T follicular helper cell (primary cell): ENCODE measurements around the gene STYXL1.

Experiments
- DNase-seq: peaks from one replicate; pipeline ENCODE4 v3.0.0-alpha.2; 2020; ENCODE audit warnings: low read depth

Gene STYXL1

DNA sequence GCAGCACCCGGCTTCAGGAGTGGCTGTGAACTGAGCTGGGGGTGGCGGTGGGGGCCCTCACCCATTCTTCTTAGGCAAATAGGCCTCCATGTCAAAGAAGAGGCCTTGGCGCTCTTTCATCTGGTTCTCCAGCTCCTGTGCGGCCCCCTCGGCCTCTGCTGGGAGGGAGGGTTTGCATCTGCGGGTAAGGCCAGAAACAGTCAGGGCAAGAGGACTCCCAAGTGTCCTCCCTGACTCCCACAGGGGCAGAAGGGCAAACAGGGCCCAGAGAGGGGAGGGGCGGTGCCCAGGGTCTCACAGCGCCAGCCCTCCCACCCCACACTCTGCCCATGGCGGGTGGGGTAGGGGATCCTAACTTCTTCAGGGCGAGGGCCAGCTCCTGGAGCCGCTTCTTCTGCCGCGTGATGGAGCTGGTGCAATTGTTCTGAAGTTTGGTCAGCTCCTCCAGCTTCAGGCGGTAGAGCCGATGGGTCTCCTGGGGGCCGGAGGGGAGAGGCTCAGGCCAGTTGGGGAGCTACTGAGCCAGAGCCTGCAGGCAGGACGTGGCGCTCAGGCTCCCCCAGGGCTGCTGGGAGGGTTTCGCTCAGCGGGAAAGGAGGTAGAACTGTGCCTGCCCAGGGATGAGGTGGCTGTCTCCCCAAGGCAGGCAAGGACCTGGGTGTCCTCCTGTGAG, 55.6 kb downstream of the STYXL1 start:
- no peak for DNase-seq

DNA sequence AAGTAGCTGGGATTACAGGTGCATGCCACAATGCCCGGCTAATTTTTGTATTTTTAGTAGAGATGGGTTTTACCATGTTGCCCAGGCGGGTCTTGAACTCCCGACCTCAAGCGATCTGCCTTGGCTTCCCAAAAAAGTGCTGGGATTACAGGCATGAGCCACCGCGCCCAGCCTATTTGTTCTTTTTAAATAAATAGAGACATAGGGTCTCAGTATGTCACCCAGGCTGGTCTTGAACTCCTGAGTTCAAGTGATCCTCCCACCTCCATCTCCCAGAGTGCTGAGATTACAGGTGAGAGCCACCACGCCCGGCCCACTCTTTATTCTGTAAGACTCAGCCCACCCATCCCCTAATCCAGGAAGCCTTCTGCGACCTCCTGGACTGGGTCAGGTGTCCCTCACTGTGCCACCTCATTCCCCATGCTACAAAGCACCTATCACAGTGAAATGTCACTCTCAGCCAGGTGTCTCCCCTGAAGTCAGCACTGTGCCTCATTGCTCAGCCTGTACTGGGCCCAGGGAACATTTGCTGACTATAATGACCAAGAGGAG, 56.2 kb downstream of the STYXL1 start:
- DNase-seq: no peak

DNA sequence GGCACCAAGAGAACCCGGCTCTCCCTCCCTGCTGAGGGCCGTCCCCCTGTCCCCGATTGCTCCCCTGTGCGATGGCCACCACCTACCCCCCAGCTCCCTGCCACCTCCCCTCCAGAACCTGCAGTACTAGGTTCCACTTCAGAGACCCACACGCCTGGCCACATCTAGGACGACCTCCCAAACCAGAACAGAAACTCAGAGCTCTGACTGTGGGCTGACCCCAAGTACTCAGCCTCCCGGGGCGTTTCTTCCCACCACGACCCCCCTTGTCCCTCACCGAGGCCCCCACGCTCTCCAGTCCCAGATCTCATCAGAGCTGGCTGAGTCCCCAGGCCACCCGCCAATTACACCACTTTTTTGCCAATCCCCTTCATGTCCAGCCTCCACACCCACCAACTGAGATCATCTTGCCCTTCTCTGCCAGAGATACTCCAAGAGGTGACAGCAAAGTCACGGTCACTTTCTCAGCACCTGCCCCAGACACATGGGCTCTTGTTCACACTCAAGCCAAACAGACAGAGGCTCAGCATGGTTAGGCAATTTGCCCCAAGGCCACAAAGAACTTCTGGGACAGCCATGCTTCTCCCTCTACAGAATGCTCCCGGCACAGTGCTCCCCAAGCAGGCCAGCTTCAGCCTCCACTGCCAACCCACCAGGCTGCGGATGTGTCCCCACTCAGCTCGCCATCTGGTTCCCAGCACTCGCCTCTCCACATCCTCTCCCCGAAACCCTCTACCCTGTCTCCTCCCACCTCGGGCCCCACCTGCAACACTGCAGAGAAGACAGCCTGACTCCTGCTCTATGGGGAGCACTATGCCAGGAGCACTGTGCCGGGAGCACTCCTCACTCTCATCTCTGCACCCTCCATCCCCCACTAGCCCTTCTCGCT, 58.1 kb downstream of the STYXL1 start:
- no peak for DNase-seq

DNA sequence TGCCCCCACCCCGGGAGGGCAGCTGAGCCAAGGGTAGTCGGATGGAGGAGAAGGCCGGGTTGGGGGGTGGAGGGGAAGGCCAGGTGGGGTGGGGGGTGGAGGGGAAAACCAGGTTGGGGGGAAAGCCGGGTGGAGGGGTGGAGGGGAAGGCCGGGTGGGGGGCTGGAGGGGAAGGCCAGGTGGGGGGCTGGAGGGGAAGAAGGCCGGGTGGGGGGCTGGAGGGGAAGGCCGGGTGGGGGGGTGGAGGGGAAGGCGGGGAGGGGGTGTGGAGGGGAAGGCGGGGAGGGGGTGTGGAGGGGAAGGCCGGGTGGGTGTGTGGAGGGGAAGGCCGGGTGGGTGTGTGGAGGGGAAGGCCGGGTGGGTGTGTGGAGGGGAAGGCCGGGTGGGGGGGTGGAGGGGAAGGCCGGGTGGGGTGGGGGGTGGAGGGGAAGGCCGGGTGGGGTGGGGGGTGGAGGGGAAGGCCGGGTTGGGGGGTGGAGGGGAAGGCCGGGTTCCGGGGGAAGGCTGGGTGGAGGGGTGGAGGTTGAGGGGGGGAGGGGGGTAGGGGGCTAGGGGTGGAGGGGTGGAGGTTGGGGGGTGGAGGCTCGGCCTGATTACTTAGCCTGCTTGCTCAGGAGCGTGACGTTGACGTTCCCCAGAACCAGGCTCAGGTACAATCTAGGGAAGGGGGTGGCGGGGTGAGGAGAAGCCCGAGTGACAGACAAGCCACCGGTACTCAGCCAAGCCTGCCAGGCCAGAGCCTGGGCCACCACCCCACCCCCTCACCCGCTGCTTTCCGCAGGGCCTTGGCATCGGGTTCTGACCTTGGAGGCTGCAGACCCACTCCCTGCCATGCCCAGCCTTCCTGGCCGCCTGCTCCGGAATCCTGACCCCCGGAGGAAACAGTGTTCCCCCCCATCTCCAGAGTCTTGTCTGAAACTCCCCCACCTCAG, 59.0 kb downstream of the STYXL1 start:
- DNase-seq: no peak

DNA sequence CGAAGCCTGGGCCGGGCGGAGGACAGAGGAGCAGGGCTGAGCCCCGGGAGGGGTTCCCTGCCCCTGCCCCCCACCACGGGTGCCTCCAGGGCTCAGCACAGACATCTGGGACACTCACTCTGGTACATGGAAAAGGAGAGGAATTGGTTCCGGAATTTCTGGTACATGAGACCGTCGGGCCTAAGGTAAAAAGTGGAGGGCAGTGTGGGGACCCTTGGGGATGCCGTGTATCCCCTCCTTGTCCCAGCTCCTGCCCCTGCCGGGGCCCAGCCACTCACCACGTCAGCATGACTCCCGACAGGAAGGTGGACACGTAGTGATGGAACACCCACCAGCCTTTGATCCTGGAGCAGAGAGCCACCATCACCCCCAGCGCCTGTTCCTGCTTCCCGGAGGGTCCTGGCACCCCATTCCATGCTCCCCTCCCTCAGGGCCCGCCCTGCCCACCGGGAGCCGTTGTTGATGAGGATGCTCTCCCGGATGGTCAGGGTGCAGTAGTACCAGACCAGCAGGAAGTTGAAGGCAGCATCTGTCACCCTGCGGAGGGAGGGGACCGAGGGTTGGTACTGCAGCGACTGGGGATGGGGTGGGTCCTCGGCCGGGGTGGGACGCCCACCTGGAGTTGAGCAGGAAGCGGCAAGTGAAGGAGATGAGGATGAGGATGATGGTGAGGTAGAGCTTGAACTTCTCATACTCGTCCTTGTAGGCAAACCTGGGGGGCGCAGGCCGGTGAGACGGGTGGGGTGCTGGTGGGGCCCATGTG, 59.8 kb downstream of the STYXL1 start:
- DNase-seq: no peak

DNA sequence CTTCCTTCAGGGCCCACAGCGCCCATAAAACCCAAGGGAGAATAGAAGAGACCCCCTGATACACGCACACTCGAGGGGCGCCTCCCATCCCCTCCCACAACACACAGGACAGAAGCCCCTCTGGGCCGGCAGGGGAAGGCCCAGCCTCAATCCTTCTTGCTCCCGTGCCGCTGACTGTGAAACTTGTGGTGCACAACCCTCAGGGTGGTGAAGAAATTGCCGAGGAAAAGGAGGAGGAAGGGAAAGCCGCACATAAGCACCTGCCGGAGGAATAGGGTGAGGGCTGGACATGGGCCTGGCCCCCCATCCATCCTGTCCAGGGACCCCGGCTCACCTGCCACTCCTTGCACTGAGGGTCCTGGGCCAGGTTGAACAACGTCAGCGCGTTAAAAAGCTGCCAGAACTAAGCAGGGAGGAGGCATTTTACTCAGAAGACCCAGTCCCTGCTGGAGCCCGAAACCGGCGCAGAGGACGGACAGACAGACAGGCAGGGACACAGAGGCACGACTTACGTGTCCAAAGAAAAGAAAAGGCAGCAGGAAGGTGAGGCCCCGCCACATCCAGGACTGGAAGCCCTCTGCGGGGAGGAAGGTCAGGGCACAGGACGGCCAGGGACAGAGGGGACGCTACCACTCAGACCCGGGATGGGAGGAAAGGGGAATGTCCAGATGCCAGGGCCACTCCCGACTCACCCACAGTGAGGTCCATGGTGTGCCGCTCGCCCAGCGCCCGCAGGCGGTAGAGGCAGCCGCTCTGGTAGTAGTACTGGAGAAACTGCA, 60.6 kb downstream of the STYXL1 start:
- DNase-seq: no peak

DNA sequence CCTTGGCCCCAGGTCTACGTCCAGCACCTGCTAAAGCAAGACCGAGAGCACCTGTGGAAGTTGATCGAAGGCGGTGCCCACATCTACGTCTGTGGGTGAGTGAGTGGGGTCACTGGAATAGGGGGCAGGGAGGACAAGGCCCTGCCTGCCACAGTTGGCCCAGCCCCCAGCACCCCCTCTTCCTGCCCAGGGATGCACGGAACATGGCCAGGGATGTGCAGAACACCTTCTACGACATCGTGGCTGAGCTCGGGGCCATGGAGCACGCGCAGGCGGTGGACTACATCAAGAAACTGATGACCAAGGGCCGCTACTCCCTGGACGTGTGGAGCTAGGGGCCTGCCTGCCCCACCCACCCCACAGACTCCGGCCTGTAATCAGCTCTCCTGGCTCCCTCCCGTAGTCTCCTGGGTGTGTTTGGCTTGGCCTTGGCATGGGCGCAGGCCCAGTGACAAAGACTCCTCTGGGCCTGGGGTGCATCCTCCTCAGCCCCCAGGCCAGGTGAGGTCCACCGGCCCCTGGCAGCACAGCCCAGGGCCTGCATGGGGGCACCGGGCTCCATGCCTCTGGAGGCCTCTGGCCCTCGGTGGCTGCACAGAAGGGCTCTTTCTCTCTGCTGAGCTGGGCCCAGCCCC, 61.5 kb downstream of the STYXL1 start:
- DNase-seq: no peak

DNA sequence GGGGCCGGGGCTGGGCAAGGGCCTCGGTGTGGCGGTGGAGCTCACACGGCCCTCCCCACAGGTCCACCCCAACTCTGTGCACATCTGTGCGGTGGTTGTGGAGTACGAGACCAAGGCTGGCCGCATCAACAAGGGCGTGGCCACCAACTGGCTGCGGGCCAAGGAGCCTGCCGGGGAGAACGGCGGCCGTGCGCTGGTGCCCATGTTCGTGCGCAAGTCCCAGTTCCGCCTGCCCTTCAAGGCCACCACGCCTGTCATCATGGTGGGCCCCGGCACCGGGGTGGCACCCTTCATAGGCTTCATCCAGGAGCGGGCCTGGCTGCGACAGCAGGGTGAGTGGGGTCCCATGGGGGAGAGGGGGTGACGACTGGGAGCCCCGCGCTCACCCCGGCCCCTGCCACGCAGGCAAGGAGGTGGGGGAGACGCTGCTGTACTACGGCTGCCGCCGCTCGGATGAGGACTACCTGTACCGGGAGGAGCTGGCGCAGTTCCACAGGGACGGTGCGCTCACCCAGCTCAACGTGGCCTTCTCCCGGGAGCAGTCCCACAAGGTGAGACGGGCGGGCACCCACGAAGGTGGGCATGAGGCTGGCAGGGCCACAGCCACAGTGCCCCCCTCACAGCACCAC, 62.2 kb downstream of the STYXL1 start:
- DNase-seq: no peak

DNA sequence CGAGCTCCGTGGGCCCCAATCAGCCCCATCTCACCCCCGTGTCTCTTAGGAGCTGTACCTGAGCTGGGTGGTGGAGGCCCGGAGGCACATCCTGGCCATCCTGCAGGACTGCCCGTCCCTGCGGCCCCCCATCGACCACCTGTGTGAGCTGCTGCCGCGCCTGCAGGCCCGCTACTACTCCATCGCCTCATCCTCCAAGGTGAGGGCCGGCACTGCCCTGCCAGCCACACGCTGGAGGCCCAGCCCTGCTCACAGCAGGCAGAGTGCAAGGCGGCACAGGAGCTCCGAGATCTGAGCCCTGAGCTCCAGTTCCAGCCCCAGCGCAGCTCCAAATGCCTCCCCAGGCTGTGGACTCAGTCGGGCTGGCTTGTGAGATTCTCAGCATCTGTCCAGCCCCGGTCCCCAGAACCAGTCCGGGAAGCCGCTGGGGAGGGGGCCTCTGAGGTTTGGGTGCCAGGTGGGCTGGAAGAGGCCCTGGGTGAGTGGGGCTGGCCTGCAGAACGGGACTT, 62.7 kb downstream of the STYXL1 start:
- DNase-seq: no peak

DNA sequence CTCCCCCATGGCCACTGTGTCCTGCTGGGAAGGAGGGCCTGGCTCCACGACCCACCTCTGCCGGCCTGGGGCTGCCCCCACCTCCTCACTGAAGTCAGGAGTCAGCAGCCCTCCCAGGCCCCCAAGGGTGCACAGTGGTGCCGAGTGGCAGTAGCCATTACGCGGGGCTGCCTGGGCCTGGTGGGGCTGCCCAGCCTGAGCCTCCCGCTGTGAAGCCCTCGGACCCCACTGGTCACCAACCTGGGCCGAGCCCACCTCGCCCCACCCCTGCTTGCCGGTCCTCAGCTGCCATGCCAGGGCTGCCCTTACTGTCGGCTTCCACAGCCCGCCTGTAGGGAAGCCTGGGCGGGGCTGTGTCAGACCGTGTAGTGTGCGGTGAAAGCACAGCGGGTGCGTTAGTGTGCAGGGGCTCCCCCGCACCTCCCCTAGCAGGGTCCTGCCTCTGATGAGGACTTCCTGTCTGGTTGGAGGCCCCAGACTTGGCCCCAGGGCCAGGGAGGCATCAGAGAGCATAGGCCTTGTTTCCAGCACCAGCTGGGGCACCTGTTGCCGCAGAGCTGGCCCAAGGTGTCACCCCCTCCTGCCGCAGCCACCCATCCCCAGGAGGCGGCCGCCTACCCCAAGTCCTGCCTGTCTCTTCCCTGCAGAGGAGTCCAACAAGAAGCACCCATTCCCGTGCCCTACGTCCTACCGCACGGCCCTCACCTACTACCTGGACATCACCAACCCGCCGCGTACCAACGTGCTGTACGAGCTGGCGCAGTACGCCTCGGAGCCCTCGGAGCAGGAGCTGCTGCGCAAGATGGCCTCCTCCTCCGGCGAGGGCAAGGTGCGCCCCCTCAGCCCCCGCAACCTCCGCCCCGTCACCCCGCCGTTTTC, 63.4 kb downstream of the STYXL1 start:
- DNase-seq: no peak

DNA sequence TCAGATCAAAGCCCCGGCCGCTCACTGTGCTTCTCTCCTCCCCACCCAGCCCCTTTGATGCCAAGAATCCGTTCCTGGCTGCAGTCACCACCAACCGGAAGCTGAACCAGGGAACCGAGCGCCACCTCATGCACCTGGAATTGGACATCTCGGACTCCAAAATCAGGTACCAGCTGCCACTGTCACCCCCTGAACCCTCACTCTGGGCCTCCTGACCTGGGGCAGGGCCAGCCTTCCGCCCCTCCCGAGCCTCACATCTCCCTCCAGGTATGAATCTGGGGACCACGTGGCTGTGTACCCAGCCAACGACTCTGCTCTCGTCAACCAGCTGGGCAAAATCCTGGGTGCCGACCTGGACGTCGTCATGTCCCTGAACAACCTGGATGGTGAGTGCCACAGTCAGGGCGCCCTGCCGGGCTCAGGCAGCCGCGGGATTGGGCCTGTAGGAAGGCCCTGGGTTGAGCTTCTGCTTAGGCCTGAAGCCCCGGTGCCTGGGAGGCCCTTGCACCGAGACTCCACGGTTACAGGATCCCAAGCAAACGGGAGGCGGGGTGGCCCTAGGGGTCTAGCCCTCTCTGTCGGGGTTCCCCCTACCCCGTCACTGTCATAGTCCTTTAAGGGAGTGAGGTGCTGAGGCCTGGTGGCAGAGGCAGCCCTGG, 64.2 kb downstream of the STYXL1 start:
- DNase-seq: no peak

DNA sequence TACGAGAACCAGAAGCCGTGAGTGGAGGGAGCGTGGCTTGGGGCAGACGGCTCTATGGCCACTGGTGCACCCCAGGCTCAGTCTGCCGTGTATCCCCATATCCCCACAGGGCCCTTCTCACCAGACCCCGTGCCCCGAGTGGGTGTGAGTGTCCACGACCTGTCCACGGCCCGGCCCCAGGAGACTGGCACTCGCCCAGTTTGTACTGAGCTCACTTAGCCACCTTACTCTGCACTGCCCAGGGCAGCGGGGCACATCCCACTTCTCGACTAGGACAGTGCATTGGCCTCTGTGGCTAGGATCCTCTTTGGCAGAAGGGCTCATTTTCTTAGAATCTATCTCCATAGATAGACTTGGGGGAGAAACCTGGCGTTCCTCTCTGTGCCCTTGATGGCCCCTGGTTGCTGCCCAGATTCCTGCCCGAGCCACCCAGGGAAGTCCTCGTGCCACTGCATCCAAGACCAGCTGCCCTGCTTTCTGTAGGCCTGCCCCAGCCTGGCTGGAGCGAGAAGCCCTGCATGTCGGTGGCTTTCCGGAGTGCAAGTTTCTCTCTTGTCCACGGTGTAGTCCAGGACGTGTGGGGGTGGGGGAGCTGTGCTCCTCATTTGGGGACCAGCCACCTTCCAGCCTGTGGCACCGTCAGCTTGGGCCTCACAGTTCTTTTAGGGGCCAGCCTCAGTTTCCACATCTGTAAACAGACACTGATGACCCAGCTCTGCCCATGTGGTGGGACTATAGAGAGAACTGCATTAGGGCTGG, 65.3 kb downstream of the STYXL1 start:
- no peak for DNase-seq

DNA sequence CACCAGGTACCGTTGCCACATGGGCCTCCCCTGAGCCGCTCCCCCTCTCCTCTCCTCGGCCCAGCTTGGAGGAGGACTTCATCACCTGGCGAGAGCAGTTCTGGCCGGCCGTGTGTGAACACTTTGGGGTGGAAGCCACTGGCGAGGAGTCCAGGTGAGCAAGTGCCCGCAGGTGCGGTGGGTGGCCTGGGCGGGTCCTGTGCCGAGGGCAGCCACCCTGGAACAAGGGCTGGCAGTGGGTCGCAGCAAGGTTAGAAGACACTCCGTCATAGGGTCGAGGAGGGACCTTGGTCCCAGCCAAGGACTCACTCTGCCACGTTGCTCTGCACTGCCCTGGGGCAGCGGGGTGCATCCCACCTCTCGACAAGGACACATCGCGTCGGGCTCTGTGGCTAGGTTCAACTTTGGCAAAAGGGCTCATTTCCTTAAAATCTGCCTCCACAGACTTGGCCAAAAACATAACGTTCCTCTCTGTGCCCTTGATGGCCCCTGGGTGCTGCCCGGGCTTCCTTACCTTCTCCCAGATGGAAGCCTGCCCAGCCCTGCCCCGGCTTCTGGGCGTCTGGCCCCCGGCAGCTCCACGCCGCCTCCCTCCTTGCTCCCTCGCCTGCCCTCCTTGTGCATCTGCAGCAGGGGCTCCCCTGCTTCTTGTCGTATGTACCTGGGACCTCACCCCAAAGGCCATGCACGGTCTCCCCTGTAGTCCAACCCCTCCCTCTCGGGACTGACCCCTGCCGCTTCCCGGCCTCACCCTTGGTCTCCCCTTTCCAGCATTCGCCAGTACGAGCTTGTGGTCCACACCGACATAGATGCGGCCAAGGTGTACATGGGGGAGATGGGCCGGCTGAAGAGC, 66.1 kb downstream of the STYXL1 start:
- no peak for DNase-seq

DNA sequence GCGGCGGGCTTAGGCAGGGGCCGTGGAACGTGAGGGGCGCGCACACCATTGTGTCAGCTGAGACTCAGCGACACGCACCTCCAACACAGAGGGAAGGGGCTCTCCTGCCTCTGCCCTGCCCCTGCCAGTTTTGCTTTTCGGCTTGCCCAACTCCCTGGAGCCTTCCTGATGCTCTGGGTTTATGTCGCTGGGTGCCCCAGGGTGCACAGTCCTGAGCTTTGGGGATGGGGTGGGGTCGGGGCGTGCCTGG, 66.7 kb downstream of the STYXL1 start:
- DNase-seq: no peak

DNA sequence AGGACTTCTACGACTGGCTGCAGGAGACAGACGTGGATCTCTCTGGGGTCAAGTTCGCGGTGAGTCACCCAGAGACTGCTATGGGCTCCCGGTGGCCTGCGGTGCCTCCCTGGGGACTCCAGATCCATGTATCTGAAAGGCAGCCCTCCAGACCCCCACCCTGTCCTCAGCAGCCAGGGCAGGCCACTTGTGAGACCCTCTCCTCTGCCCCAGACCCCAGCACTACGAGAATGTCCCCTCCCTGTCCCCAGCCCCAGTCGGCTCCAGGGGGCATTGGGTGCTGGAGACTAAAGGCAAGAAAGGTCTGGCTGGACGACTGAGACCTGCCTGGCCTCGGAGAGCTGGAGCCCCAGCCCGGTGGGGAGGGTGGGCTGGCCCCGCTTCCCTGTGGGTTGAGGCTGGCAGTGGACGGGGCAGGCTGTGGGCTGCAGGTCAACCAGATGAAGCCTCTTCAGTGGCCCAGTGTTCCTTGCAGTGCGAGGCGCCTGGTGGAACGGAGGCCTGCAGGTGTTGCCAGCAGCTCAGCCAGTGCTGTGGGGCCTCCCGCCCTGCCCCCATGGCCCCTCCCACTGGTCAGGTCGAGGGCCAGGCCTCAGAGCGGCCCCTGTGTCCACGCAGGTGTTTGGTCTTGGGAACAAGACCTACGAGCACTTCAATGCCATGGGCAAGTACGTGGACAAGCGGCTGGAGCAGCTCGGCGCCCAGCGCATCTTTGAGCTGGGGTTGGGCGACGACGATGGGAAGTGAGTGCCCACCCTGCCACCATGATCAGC, 67.2 kb downstream of the STYXL1 start:
- DNase-seq: no peak
